DMS53 (cell line): ENCODE measurements around the gene MALRD1.

Source experiments
- DNase-seq: peaks from one replicate; lab custom pipeline; 2025; lab: John Stamatoyannopoulos, UW

MALRD1 gene

DNA sequence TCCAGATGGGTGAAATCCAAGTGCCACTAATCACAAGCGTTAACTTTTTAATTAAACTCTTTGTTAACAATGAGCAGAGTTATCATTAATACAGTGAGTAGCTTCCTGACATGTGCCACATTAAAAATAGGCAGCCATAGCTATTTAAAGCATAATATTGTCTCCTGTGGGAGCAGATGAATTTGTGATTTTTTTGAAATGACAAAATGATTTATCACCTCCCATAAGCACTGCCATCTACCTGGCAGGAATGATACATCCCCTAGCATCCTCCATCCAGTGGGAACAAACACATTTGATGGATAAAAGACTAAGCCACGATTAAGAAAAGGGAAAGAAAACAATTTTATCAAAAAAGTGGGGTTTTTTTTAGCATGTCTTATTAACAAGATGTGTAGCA lies 605.3 kb downstream of the MALRD1 start:
- no peak for DNase-seq

DNA sequence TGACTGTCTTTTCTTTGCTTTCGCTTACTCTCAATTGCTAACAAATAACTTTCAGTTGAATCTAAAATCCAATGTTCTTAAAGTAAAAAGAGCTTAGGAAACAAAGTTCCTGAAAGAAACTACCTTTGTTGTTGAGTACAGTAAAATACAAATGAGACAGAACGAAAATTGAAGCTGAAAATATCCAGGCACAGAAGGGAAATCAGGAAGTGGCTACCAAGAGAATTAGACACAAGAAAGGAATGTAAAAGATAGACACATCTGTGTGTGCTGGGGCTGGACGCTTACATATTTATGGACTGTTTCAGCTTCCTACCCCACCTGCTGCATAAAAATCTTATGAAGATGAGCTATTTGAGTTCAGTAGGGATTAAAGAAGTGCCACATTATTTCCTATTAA lies 606.0 kb downstream of the MALRD1 start:
- DNase-seq = no peak

DNA sequence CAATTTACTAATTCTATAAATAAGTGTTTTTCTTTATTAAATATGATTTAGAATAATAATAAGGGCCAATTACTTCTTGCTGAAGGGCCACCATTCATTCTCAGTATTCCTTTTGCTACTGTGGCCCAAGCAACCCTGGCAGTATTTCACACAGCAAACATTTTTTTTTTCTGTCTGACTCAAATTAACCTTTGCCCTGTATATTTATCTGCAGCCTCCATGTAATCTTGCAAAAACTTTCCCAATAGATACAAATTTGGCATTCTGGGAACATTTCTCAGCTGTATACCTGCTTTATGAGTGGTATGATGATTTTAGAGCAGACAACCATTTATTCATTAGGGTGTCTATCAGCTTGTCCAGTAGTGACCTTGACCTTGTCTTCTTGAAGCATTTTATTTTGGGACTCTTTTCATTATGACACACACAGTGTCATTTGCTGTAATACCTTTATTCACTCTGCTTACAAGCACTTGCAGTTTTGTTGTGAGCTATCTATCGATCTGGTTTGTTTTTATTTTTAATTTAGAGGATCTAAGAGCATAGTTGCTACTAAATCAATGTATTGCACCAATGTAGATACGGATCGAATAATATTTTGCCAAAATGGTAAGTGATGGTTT lies 607.9 kb downstream of the MALRD1 start:
- no peak for DNase-seq

DNA sequence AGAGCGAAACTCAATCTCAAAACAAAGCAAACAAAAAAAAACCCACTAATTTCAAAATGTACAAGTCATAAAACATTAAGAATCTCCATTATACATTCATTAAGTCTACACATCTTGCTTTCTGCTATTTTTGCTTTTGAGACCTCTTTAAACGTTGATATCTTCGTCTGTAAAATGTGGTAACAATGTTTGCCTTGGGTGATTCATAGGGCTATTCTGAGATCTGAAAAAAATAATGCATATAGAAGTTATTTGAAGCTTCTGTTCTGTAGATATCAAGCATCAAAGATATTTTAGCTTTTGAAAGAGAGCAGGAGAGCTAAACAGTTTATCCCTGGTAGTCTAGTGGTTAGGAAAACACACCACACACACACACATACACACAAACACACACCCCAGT lies 609.5 kb downstream of the MALRD1 start:
- DNase-seq = no peak

DNA sequence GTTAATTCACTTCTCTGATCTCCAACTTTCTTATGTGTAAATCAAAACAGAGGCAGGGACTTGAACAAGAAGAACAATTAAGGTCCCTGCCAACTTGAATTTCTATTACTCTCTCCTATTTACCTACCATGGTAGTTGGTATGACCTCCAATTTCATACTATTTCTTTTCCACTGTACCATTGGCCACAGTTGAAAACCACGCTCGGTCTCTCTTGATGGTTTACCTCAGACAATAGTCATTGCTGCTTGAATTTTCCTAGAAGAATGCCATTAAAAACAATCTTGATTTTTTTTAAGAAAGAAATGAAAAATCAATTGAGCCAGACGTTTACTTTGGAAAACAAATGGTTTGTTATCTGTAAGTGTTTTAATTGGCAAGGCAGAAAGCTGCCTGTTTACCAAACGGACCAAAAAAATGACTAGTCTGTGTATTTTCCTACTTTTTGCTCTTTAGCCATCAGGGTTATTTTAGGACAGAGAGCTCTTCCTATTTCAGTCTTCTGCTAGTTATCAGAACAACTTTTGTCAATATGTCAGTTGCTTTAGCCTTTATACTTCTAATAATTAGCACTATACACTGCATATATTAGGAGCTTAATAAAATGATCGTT lies 610.1 kb downstream of the MALRD1 start:
- no peak for DNase-seq

DNA sequence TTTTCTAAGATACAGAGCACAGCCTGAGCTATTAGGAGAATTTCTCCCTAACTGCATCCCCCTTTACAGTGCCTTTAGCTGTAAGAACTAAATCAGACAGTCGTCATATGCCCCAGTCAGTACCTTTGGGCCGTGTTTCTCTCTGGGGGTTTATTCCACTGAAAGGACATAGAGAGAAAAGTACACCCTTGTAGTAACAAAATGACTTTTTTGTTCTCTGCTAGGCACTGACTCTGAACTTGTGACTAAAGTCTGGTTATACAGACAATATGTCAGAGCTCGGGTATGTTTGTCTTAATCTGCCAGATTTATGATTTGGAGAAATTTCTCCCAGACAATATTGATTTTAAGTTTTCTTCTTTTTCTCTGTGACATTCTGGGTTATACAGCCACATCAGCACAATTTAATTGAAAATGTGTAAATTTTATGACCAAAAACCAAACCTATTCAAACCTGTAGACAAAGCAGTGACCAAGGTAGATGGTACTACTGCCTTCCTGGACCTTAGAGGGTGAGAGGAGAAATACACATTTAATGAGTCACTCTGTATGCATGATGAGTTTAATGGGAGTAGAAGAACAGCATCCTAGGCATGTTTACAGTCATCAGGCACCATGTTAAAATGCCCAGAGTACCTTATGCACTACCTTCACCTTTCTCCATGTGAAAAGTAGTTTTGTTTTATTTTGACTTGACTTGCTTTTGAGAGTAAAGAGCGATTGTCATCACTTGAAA lies 611.5 kb downstream of the MALRD1 start:
- DNase-seq = no peak

DNA sequence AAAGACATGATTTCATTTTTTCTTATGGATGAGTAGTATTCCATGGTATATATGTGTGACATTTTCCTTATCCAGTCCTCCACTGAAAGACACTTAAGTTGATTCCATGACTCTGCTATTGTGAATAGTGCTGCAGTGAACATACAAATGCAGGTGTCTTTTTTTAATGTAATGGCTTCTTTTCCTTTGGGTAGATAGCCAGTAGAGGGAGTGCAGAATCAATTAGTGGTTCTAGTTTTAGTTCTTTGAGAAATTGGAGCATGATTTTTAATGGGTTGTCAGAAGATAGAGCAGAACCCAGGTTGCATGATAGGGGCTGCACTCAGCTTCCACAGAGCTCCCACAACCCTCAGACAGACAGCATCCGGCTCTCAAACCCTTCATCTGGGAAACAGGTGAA lies 614.7 kb downstream of the MALRD1 start:
- peak; percentile 20 for DNase-seq

DNA sequence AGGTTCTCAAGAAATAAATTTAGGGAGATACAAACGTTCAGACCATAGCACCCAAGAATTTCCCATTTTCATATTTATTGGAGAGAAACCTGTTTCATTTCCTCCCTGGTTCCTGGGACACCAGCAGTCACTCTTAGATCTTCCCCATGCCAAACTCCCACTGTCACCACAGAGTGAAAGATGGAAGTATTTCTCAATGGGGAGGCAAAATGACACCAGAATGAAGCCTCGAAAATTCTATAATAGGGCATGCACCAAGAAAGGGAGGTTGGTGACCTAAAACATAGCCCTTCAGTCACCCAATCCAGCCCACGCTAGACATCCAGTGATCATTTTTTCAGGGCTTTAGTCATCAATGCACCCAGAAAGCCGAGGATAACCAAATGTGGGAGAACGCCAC lies 619.5 kb downstream of the MALRD1 start:
- DNase-seq = no peak

DNA sequence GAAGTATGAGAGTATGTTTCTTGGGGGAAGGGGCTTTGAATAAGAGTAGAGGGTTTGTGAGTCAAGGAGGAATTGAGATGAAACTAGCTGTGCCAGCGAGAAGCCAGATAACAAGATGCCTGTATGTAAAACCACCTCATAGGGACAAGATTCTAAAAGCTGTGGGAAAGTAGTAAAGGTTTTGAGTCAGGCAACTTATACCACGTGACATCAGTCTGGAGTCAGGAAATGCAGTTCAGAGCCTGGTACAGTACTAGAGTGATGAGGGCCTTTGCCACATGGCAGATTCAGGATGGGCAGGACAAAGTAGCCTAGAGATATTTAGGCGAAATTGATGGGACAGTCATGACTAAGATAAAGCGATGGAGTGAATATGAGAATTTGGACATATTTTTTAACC lies 627.5 kb downstream of the MALRD1 start:
- no peak for DNase-seq

DNA sequence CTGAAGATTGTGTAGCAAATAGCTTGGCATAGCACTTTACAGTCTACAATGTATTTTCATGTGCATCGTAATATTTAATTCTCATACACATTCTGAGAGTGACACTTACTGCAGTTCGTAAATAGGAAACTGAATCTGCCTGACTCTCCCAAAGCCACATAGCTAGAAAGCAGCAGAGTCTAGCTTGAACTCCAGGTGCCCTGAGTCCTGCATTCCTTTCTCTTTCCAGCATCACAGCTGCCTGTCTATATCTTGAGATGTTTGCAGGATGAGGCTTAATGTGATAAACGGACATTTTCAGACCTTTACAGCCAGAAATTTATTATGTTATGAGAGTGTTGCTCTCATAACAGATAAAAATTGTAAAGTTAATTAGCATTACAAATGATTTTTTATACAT lies 634.8 kb downstream of the MALRD1 start:
- no peak for DNase-seq

DNA sequence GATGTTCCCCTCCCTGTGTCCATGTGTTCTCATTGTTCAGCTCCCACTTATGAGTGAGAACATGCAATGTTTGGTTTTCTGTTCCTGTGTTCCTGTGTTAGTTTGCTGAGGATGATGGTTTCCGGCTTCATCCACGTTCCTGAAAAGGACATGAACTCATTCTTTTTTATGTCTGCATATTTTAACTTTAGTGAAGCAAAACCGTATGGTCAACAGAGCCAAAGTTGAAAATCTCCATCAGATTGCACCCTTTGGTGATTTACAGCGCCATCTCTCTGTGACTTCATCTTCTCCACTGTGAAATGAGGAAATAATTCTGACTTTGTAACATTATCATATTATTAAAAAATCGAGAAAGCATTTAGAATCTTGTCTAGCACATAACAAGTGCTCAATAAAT lies 635.4 kb downstream of the MALRD1 start:
- no peak for DNase-seq

DNA sequence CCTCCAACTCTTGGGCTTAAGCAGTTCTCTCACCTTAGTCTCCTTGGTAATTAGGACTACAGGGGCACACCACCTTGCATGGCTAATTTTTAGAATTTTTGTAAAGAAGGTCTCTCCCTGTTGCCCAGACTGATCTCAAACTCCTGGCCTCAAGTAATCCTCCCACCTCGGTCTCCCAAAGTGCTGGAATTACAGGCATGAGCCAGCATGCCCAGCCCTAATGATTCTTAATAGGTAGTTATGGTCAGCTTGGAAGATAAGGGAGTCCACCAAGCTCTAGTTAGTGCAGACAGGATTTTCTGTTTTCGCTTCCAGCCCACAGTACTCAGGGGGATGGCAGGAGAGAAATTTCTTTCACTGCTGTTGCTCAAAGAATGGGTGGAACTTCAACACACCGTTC lies 639.7 kb downstream of the MALRD1 start:
- no peak for DNase-seq

DNA sequence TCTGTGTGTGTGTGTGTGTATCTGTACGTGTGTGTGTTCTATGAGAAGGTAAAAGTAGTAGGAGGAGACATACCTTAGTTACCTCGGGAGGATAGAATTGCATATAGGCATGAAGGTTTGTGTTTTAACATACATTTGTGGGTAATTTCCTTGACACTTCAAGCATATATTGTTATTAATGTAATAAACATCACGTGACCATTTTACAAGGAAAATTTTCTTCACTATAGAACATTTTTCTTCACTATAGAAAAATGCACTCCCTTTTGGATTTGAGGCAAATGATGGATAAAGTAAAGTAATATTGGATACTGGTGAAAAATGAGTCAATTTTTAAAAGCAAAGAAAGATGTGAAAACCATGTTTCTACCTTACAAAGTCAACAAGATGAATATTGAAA lies 640.6 kb downstream of the MALRD1 start:
- DNase-seq = no peak

DNA sequence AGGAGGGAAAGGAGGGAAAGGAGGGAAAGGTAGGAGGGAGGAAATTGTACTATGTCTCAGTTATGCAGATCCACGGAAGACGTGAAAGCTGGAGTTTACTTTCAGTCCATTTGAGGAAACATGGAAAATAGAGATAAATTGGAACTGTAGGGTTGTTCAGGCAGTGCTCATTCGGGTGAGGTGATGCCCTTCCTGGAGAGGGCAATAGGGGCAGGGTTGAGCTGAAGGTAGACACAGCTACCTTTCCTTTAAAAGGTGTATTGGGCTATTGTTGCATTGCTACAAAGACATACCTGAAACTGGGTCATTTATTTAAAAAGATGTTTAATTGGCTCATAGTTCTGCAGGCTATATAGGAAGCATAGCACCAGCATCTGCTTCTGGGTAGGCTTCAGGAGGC lies 650.7 kb downstream of the MALRD1 start:
- no peak for DNase-seq

DNA sequence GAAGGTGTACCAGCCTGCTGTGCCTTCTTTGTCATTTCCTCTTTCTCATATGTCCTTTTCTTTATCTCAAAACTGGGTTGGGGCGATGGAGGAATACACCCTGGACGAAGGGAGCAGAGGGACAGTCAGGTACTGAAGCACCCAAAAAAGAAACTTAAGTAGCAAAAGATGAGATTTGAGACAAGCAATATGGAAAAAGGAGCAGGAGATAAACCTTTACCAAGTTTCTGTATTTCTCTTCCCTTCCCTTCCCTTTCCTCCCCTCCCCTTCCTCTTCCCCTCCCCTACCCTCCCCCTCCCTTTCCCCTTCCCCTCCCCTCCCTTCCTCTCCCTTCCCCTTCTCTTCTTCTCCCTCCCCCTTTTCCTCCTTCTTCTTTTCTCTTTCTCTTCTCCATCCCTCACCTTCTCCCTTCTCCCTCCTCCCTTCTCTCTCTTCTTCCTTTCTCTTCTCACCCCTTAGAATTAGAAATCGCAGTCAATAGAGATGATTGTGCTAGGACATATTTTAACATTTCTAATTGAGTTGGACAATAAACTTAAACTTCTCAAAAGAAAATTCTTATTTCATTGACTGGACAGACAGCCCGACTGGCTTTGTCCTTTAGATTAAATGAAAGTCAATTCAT lies 652.9 kb downstream of the MALRD1 start:
- no peak for DNase-seq

DNA sequence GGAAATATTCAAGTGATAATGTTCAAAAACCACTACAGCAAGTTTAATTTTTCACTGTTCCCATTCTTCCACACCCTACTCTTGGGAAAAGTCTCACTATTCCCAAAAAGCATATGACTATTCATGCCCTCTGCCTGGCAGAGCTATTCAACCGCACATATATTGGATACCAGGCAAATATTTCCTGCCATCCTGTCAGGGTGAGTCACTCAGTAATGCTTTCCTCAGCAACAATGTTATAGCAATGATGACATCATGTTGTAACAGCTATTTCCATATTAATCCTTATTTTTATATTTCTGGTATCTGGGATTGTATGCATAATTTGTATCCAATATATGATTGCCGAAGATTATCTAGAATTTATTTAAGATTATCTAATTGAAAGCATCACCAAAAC lies 653.6 kb downstream of the MALRD1 start:
- DNase-seq = peak; percentile 19

DNA sequence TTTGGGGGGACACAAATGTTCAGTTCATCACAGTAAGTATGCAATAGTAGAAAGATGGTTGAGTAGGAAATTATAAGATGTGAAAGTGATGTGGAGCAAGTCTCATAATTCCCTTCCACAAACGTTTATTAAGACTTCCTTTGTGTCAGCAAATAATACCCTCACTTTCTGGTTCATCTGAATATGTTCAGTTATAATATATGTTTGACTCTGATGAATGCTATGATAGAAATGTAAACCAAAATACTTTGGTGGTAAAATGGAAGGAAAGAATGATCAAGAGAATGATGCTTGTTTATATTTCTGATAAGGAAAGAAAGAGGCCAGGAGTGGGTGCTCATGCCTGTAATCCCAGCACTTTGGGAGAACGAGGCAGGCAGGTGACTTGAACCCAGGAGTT lies 655.9 kb downstream of the MALRD1 start:
- no peak for DNase-seq

DNA sequence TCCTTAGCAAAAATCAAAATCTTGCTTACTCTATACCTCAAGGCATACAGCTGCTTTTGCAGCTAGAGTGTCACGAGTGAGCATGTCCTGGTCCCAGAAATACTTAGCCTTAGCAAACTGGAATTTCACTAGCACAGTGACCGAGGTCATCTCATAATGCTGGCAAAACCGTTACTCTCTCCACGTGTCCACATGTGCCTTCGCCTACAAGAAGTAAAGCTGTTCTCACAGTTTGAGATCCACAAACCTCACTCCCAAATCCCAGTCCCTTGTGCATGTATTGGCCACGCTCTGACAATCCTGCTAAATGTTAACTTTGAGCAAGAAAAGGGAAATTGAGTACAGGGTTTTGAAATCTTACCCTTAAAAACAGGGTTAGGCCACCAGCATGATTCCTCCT lies 656.6 kb downstream of the MALRD1 start:
- DNase-seq = no peak

DNA sequence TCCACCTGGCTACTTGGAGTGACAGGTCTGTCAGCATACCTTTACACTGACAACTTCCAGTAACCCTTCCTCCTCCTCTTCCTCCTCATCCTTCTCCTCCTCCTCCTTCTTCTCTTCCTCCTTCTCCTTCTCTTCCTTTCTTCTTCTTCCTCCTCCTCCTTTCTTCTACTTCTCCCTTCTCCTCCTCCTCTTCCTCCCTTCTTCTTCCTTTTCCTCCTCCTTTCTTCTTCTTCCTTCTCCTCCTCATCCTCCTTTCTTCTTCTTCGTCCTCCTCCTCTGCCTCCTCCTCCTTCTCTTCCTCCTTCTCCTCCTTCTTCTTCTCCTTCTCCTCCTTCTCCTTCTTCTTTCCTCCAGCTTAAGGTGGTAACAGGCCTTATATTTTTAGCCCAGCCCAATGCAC lies 658.3 kb downstream of the MALRD1 start:
- DNase-seq = no peak

DNA sequence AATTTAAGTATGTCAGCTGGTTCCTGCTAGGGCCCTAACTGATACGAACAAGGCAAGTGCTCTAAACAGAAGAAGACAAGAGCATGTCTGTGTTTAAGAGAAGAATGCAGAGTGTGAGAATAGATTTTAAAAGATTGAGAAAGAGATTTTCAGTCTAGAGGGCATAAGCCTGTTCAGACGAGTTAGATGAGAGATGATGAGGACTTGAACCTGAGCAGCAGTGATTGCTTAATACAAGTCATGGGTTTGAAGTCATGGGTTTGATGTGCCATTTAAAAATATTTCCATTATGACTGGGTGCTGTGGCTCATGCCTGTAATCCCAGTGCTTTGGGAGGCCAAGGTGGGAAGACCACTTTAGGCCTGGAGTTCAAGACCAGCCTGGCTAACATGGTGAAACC lies 658.8 kb downstream of the MALRD1 start:
- DNase-seq = no peak

DNA sequence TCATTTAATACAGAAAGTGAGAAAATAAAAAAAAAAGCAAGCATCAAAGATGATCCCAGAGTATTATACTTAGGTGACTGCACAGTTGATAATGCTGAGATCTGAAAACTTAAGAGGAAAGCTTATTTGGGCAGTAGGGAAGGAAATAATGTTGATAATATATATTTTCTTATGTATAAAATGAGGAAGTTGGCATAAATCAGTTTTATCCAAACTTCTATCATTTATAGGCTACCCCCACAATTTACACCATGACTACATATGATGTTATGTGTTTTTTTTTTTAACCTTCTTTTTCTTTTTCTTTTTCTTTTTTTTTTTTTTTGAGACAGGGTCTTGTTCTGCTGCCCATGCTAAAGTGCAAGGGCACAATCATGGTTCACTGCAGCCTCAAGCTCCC lies 659.4 kb downstream of the MALRD1 start:
- no peak for DNase-seq

DNA sequence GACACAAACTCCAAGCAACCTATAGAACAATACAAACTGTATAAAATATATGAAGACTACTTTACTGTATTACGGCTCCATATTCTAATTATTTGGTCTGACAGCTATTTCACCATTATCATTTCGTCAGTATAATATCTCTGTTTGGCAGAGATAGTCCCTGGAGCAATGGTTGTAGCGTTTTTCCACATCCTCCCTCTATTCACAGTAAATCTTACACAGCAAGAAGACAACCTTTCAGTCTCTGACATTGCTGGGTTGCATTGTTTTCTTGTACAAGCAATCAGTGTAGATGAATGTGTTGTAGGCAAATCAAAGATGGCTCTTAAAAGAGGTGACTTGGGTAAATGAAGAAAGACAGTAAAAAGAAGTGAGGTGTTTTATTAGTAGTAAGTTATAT lies 662.0 kb downstream of the MALRD1 start:
- DNase-seq = no peak

DNA sequence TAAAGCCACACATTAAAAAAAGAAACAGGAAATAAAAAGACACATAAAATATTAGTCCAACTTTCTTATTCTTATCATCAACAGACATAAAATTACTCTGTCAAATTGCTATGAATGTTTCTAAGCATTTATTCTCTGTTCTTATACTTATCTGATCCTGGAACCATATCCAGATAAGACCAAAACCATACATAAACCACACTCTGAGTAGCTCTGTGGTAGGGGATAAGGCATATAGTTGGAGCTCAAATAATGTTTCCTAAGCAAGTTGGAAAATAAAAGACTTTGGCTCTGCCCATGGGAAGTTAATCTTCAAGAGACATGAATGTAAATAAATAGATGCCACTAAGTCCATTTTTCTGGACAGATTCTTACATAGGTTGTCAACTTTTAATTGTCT lies 664.6 kb downstream of the MALRD1 start:
- DNase-seq = no peak
